A549 (cell line): ENCODE results near the gene SEMA5A. TPM values are rescaled to one million over a fixed set of nuclear protein-coding genes. Genes with fewer than 3 reads are reported as not detected.

ENCODE experiments used
- ATAC-seq, 2 experiments: fragments of 200-7000 bp in 1 of 2; fragments of >200 bp in 1 of 2; cut with Nextera tagmentation in 1 of 2; cut with Tn5 transposase in 1 of 2; 3 replicates each; pipeline versions ENCODE4 v1.8.0 to v1.9.1; 2018 to 2020; ENCODE audit warnings: mild to moderate bottlenecking in 1 of 2, moderate library complexity in 1 of 2
- CTCF ChIA-PET: fragments of 300-600 bp; sonication (Branson Sonifier 250); formaldehyde crosslinking; extraction: SDS; loops from one replicate; lab custom pipeline; 2021; ENCODE audit warnings: antibody characterized with exemption, inconsistent platforms; lab: Yijun Ruan, JAX
- POLR2A ChIA-PET: fragments of 350-600 bp; formaldehyde crosslinking; extraction: SDS; loops from one replicate; lab custom pipeline; 2021; ENCODE audit warnings: antibody characterized with exemption, inconsistent platforms; lab: Yijun Ruan, JAX
- DNase-seq, 2 experiments: peaks; one replicate each; pipeline versions ENCODE4 v3.0.0 to v3.0.0-alpha.2; 2011 to 2016; ENCODE audit warnings: low read depth in 1 of 2, low spot score in 1 of 2
- FAIRE-seq: peaks from 2 replicates; lab custom pipeline; 2011; peaks lifted over from hg19 to GRCh38; lab: Jason Lieb, UNC
- H3K27ac ChIP-seq, 2 experiments: fragments of >200 bp; sonication (Bioruptor Twin); formaldehyde crosslinking; 3 replicates each; pipeline ENCODE4 v1.5.1; 2016 to 2017
- H3K4me1 ChIP-seq: fragments of >200 bp; sonication (Bioruptor Twin); formaldehyde crosslinking; 3 replicates; pipeline ENCODE4 v1.6.1; 2016
- H3K4me2 ChIP-seq: fragments of >200 bp; sonication (Bioruptor Twin); formaldehyde crosslinking; 3 replicates; pipeline ENCODE4 v1.6.1; 2016
- H3K4me3 ChIP-seq: fragments of >200 bp; sonication (Bioruptor Twin); formaldehyde crosslinking; 3 replicates; pipeline ENCODE4 v1.5.1; 2016
- H3K9me3 ChIP-seq: fragments of >200 bp; sonication (Bioruptor Twin); formaldehyde crosslinking; 3 replicates; pipeline ENCODE4 v1.6.1; 2016
- BHLHE40 ChIP-seq: IDR thresholded peaks from 2 replicates; pipeline ENCODE4 v1.6.1; 2012; ENCODE audit warnings: low read depth, low read length, inconsistent platforms
- CBX2 ChIP-seq: fragments of 200-600 bp; sonication (generic); IDR thresholded peaks from 2 replicates; pipeline ENCODE4 v1.6.1; 2016; ENCODE audit warnings: low read depth, mild to moderate bottlenecking, borderline replicate concordance
- CBX8 ChIP-seq: fragments of 200-600 bp; sonication (generic); IDR thresholded peaks from 2 replicates; pipeline ENCODE4 v1.6.1; 2016
- CEBPB ChIP-seq, 2 experiments: fragments of >200 bp in 1 of 2; sonication (Bioruptor Twin) in 1 of 2; formaldehyde crosslinking in 1 of 2; IDR thresholded peaks; 2 replicates each; pipeline ENCODE4 v1.6.1; 2012 to 2016
- CHD2 ChIP-seq: fragments of 150-350 bp; IDR thresholded peaks from 2 replicates; pipeline ENCODE4 v1.6.1; 2014; ENCODE audit warnings: low read length; ENCODE audit not compliant: partially characterized antibody
- EHF ChIP-seq: fragments of 250-450 bp; sonication (Bioruptor Pico); IDR thresholded peaks from 2 replicates; pipeline ENCODE4 v1.5.0; 2020; ENCODE audit warnings: mild to moderate bottlenecking
- FOSB ChIP-seq: fragments of 250-450 bp; sonication (Bioruptor Pico); IDR thresholded peaks from 2 replicates; pipeline ENCODE4 v1.5.0; 2020; ENCODE audit warnings: mild to moderate bottlenecking, moderate library complexity
- FOXS1 ChIP-seq: fragments of 250-450 bp; sonication (Bioruptor Pico); IDR thresholded peaks from 2 replicates; pipeline ENCODE4 v1.5.0; 2020; ENCODE audit warnings: mild to moderate bottlenecking, moderate library complexity
- HOXA7 ChIP-seq: fragments of 250-450 bp; sonication (Bioruptor Pico); IDR thresholded peaks from 2 replicates; pipeline ENCODE4 v1.5.0; 2020; ENCODE audit warnings: mild to moderate bottlenecking, moderate library complexity
- HOXB13 ChIP-seq: fragments of 250-450 bp; sonication (Bioruptor Pico); IDR thresholded peaks from 2 replicates; pipeline ENCODE4 v1.5.0; 2020; ENCODE audit warnings: low read depth, mild to moderate bottlenecking, moderate library complexity
- HOXB5 ChIP-seq: fragments of 250-450 bp; sonication (Bioruptor Pico); IDR thresholded peaks from 2 replicates; pipeline ENCODE4 v1.5.0; 2020; ENCODE audit warnings: mild to moderate bottlenecking, moderate library complexity
- JUN ChIP-seq, 2 experiments: fragments of >200 bp; sonication (Bioruptor Twin); formaldehyde crosslinking; IDR thresholded peaks; 2 replicates in 1 of 2; 3 replicates in 1 of 2; pipeline ENCODE4 v1.6.1; 2016 to 2017
- KDM1A ChIP-seq: fragments of 200-600 bp; sonication (generic); IDR thresholded peaks from 2 replicates; pipeline ENCODE4 v1.6.1; 2016; ENCODE audit warnings: low read depth, mild to moderate bottlenecking
- KDM5A ChIP-seq: fragments of 200-600 bp; sonication (generic); IDR thresholded peaks from 2 replicates; pipeline ENCODE4 v1.6.1; 2016; ENCODE audit warnings: antibody characterized with exemption, mild to moderate bottlenecking
- MAFK ChIP-seq: fragments of 450-650 bp; IDR thresholded peaks from 2 replicates; pipeline ENCODE4 v1.6.1; 2014; ENCODE audit not compliant: partially characterized antibody
- MYC ChIP-seq: IDR thresholded peaks from 2 replicates; pipeline ENCODE4 v1.6.1; 2012; ENCODE audit warnings: mild to moderate bottlenecking, inconsistent platforms, low read length, improper control_type of control experiment, borderline replicate concordance
- NFE2L2 ChIP-seq: fragments of 150-350 bp; conservative IDR thresholded peaks from 2 replicates; pipeline ENCODE4 v1.6.1; 2014; ENCODE audit warnings: low read length
- NR3C1 ChIP-seq: fragments of >200 bp; sonication (Bioruptor Twin); formaldehyde crosslinking; IDR thresholded peaks from 3 replicates; pipeline ENCODE4 v1.6.1; 2017
- PHF8 ChIP-seq: fragments of 200-600 bp; sonication (generic); IDR thresholded peaks from 2 replicates; pipeline ENCODE4 v1.6.1; 2016; ENCODE audit warnings: low read depth, mild to moderate bottlenecking, antibody characterized with exemption, moderate library complexity, borderline replicate concordance
- RCOR1 ChIP-seq: fragments of 150-350 bp; IDR thresholded peaks from 2 replicates; pipeline ENCODE4 v1.6.1; 2014; ENCODE audit warnings: antibody characterized with exemption, low read length, low read depth
- RFX5 ChIP-seq: fragments of 450-650 bp; IDR thresholded peaks from 2 replicates; pipeline ENCODE4 v1.7.1; 2014; ENCODE audit warnings: antibody characterized with exemption, mild to moderate bottlenecking, moderate library complexity
- RNF2 ChIP-seq: fragments of 200-600 bp; sonication (generic); IDR thresholded peaks from 2 replicates; pipeline ENCODE4 v1.6.1; 2016; ENCODE audit warnings: low read depth, mild to moderate bottlenecking, antibody characterized with exemption, moderate library complexity, borderline replicate concordance
- TFCP2L1 ChIP-seq: fragments of 250-450 bp; sonication (Bioruptor Pico); IDR thresholded peaks from 2 replicates; pipeline ENCODE4 v1.5.0; 2021; ENCODE audit warnings: mild to moderate bottlenecking
- ZC3H11A ChIP-seq: fragments of 450-650 bp; IDR thresholded peaks from 2 replicates; pipeline ENCODE4 v1.6.1; 2014; ENCODE audit warnings: antibody characterized with exemption, mild to moderate bottlenecking
- ZFP36 ChIP-seq: fragments of 450-650 bp; IDR thresholded peaks from 2 replicates; pipeline ENCODE4 v1.6.1; 2014; ENCODE audit warnings: borderline replicate concordance; ENCODE audit not compliant: partially characterized antibody
- ZSCAN20 ChIP-seq: fragments of 250-450 bp; sonication (Bioruptor Pico); IDR thresholded peaks from 2 replicates; pipeline ENCODE4 v1.8.0; 2022; ENCODE audit warnings: mild to moderate bottlenecking, moderate library complexity
- WGBS: methylation state at CpG from one replicate; pipeline ENCODE4 v1.1.6; 2017; ENCODE audit errors: missing lambda C conversion rate; 5-methylcytosine and 5-hydroxymethylcytosine counted together
- polyA plus RNA-seq, 4 experiments: library from polyadenylated mRNA; depleted of rRNA in 3 of 4; stranded (reverse); fragments of >200 nt; fragmentation: RNase III in 1 of 4; extraction: RNeasy Plus Mini Kit Qiagen cat#74134 plus additional on column Dnase treatment in 1 of 4; gene quantifications; 2 replicates in 3 of 4; 3 replicates in 1 of 4; pipeline ENCODE4 v1.2.3, GENCODE V29; 2011 to 2017
- TF ChIP-seq, protein P1 (sequence below): fragments of 150-350 bp; IDR thresholded peaks from 2 replicates; pipeline ENCODE4 v1.6.1; 2014; ENCODE audit warnings: low read depth, mild to moderate bottlenecking, low read length
- TF ChIP-seq, protein P2 (sequence below): IDR thresholded peaks from 2 replicates; pipeline ENCODE4 v1.6.1; 2012
- TF ChIP-seq, protein P3 (sequence below): fragments of >200 bp; sonication (Bioruptor Twin); formaldehyde crosslinking; IDR thresholded peaks from 2 replicates; pipeline ENCODE4 v1.6.1; 2016

Gene SEMA5A
- polyA plus RNA-seq, 2 of the 4 experiments (the other 2 are of a cell fraction): not detected

DNA sequence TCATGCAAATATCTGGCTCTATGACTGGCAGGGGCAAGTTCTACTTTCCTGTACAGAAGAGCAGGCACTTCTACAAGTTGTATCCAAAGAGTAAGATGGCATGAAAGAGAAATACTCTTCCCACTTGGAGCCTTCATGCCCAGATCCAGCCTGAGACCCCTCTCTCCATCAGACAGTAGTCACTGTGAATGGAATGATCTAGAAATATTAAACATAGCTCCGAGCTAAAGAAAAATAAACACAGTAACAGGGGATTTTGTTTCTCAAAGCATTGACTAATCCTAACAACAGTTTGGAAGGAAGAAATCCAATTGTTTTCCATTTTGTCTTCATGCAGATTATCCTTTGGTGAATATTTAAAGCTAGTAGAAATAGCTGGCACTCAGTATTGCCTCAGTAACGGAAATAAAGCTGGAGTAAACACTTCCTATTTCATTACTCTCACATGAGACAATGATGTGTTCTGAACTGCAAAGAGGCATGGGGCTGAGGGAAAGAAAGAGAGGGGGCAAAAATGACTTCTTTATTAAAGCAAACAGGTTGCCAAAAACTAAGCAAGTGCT is 100.0 kb downstream of the SEMA5A start:
- no peak for DNase-seq
- FAIRE-seq: no peak
- H3K27ac ChIP-seq: no peak overlapping the region
- TF ChIP-seq KDM1A (no peak), NR3C1 (no peak), FOSB (no peak), RNF2 (no peak), HOXB5 (no peak), ZC3H11A (no peak), RFX5 (no peak), KDM5A (no peak), JUN (IDR thresholded peaks at IDR 0.05) (no peak), HOXB13 (CRISPR knock-in tag) (no peak), BHLHE40 (no peak), MAFK (no peak), NFE2L2 (no peak), TFCP2L1 (CRISPR knock-in tag) (no peak), CHD2 (no peak), CBX2 (no peak), ZSCAN20 (CRISPR knock-in tag) (no peak)
- TF ChIP-seq, protein P1, sequence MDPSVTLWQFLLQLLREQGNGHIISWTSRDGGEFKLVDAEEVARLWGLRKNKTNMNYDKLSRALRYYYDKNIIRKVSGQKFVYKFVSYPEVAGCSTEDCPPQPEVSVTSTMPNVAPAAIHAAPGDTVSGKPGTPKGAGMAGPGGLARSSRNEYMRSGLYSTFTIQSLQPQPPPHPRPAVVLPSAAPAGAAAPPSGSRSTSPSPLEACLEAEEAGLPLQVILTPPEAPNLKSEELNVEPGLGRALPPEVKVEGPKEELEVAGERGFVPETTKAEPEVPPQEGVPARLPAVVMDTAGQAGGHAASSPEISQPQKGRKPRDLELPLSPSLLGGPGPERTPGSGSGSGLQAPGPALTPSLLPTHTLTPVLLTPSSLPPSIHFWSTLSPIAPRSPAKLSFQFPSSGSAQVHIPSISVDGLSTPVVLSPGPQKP: no peak
- TF ChIP-seq, protein P2, sequence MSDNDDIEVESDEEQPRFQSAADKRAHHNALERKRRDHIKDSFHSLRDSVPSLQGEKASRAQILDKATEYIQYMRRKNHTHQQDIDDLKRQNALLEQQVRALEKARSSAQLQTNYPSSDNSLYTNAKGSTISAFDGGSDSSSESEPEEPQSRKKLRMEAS: no peak
- TF ChIP-seq, all 56 proteins: peak for 0
- no peak for ATAC-seq
- Histone ChIP-seq H3K4me2 (no peak overlapping the region), H3K9me3 (0 out of 3 replicates have a peak, but pooled peaks cover 2% of the 10 kb centered on the region), H3K4me1 (no peaks in the 10 kb centered on the region), H3K4me3 (no peak overlapping the region)
- ChIA-PET CTCF (no interaction called here), POLR2A (no interaction called here)
- 0% methylated on average over 2 of the region's 2 CpGs for WGBS

DNA sequence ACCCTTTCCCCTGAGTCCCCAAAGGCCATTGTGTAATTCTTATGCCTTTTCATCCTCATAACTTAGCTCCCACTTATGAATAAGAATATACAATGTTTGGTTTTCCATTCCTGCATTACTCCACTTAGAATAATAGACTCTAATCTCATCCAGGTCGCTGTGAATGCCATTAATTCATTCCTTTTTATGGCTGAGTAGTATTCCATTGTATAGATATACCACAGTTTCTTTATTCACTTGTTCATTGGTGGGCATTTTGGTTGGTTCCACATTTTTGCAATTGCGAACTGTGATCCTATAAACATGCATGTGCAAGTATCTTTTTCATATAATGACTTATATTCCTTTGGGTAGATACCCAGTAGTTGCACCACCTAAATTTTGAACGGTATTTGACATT is 101.5 kb downstream of the SEMA5A start:
- H3K9me3 ChIP-seq: 0 out of 3 replicates have a peak, but pooled peaks cover 2% of the 10 kb centered on the region
- ChIA-PET POLR2A (no interaction called here), CTCF (no interaction called here)
- ATAC-seq (no peak), FAIRE-seq (no peak), DNase-seq (no peak)
- no peaks in the 10 kb centered on the region for H3K4me1 ChIP-seq
- no peak overlapping the region for H3K27ac ChIP-seq
- no peak overlapping the region for H3K4me3 ChIP-seq
- H3K4me2 ChIP-seq: no peak overlapping the region
- WGBS: 4% methylated on average over 3 of the region's 3 CpGs
- TF ChIP-seq FOXS1 (CRISPR knock-in tag): no peak
- TF ChIP-seq MYC: no peak
- TF ChIP-seq NR3C1: no peak
- no peak for TF ChIP-seq CHD2
- no peak for TF ChIP-seq ZFP36
- TF ChIP-seq CEBPB (IDR thresholded peaks at IDR 0.05): no peak
- TF ChIP-seq ZSCAN20 (CRISPR knock-in tag): no peak
- TF ChIP-seq CBX8: no peak
- no peak for TF ChIP-seq TFCP2L1 (CRISPR knock-in tag)
- no peak for TF ChIP-seq NFE2L2
- no peak for TF ChIP-seq RCOR1
- TF ChIP-seq EHF: no peak
- TF ChIP-seq PHF8: no peak
- TF ChIP-seq, protein P3, sequence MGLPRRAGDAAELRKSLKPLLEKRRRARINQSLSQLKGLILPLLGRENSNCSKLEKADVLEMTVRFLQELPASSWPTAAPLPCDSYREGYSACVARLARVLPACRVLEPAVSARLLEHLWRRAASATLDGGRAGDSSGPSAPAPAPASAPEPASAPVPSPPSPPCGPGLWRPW: no peak
- no peak for TF ChIP-seq HOXA7 (CRISPR knock-in tag)
- TF ChIP-seq RNF2: no peak
- TF ChIP-seq HOXB5: no peak
